ENCODE results near the gene KRT31. TPM values are rescaled to one million over a fixed set of nuclear protein-coding genes. Genes with fewer than 3 reads are reported as not detected.

Gene KRT31
- total and polyA plus RNA-seq, 2 donors (not counting 1 experiment from before 2014, with no cell fraction given), result not detected

DNA sequence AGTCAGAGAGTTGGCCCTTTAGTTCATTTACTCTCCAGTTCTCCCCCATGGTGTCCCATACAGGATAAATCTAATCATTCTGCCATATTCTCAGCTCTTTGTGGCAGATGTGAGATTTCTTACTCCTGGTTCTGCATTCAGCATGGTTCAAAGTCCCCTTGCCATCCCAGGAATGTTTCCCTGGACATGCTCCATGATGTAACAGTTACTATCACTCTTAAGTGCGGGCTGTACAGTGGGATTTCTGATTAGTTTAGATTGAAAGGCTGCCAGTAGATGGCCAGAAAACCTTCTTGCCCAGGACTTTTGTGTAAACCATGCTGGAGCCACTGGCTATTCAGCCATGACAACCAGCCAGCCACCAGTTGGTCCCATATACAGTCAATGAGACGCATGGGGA, 16.6 kb upstream of the KRT31 start:
- ChIA-PET CTCF (interaction anchor here (0.7 kb wide), 1 partner anchor 9 kb away, joined by 3 read pairs; no protein-coding TSS in a partner anchor), POLR2A (no interaction called here)

DNA sequence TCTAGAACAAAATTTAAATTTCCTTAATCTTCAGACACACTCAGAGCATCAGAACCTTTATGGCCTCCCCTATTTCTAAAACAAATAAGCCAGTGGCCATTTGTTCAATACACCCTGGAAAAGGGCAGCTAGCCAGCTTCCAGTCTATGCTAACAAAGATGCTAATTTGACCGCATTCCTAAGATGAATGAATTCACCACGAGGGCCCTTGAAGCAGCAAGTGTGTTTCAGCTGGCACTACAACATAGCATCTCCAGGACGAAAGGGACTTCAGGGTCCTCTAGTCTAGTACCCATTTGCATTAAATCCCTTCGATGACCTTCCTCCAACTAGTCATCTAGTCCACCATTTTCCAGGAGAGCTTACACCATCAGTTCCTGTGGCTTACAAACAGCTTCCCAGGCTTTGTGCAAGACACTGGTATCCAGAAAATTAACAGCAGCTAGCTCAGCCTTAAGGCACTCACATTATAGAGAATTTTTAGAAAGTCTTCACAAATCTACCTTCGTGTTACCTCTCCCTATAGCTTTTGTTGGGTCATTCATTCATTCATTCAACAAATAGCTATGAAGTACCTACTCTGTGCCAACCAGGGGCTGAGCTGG, 16.0 kb upstream of the KRT31 start:
- Mint-ChIP-seq H3K27me3 (peaks cover 6% of the 10 kb centered on the region), H3K4me1 (no peaks in the 10 kb centered on the region), H3K9me3 (ENCODE audit: insufficient read depth) (no peaks in the 10 kb centered on the region), H3K4me3 (no peak overlapping the region), H3K27ac (no peak overlapping the region)
- Histone ChIP-seq H3K4me3 (ENCODE audit: control extremely low read depth in 1 of 5, extremely low read depth in 1 of 5, insufficient read depth in 1 of 5, low read depth in 2 of 5, low read length in 4 of 5) (no peak overlapping the region), H3K4me2 (replicated peaks; ENCODE audit: low read depth, low read length, poor library complexity, severe bottlenecking) (no peak overlapping the region), H3K27ac (ENCODE audit: low read length in 2 of 2) (no peak overlapping the region), H4K20me1 (ENCODE audit: control insufficient read depth, insufficient read depth, low read length, poor library complexity, severe bottlenecking) (no peaks in the 10 kb centered on the region), H3K79me2 (ENCODE audit: control insufficient read depth, insufficient read depth, low read length) (no peaks in the 10 kb centered on the region), H3K27me3 (replicated peaks in 1 of 4; ENCODE audit: control extremely low read depth in 1 of 4, control insufficient read depth in 3 of 4, insufficient read depth in 4 of 4, low read length in 3 of 4) (no peaks in the 10 kb centered on the region), H3K4me1 (ENCODE audit: control insufficient read depth in 2 of 2, insufficient read depth in 2 of 2, low read length in 2 of 2) (no peaks in the 10 kb centered on the region), H3K36me3 (replicated peaks in 1 of 2; ENCODE audit: control extremely low read depth in 1 of 2, control insufficient read depth in 1 of 2, extremely low read depth in 1 of 2, insufficient read depth in 2 of 2, low read length in 1 of 2) (no peaks in the 10 kb centered on the region), H2AFZ (ENCODE audit: insufficient read depth, low read depth, low read length, poor library complexity, severe bottlenecking) (no peak overlapping the region), H3K9ac (ENCODE audit: low read length) (no peak overlapping the region), H3K9me3 (ENCODE audit: control extremely low read depth in 1 of 3, control insufficient read depth in 2 of 3, insufficient read depth in 1 of 3, low read length in 2 of 3) (no peaks in the 10 kb centered on the region)
- ChIA-PET POLR2A (no interaction called here), CTCF (interaction anchor here (0.7 kb wide), 1 partner anchor 8 kb away, joined by 3 read pairs; no protein-coding TSS in a partner anchor)
- DNase-seq (no peak), ATAC-seq (ENCODE audit: low read depth) (no peak)
- intact Hi-C loops (cut with micrococcal nuclease), result no loop called here
- WGBS (ENCODE audit: insufficient coverage), result 67% methylated on average over 4 of the region's 5 CpGs
- TF ChIP-seq EZH2 (IDR thresholded peaks at IDR 0.05; ENCODE audit: borderline replicate concordance, insufficient read depth, low read depth, low read length, poor library complexity, severe bottlenecking), result no peak
- TF ChIP-seq, protein P1, sequence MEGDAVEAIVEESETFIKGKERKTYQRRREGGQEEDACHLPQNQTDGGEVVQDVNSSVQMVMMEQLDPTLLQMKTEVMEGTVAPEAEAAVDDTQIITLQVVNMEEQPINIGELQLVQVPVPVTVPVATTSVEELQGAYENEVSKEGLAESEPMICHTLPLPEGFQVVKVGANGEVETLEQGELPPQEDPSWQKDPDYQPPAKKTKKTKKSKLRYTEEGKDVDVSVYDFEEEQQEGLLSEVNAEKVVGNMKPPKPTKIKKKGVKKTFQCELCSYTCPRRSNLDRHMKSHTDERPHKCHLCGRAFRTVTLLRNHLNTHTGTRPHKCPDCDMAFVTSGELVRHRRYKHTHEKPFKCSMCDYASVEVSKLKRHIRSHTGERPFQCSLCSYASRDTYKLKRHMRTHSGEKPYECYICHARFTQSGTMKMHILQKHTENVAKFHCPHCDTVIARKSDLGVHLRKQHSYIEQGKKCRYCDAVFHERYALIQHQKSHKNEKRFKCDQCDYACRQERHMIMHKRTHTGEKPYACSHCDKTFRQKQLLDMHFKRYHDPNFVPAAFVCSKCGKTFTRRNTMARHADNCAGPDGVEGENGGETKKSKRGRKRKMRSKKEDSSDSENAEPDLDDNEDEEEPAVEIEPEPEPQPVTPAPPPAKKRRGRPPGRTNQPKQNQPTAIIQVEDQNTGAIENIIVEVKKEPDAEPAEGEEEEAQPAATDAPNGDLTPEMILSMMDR (IDR thresholded peaks at IDR 0.05), result no peak

More for the DNA sequence above, 16.6 kb upstream of the KRT31 start:
- Mint-ChIP-seq H3K9me3 (ENCODE audit: insufficient read depth) (no peaks in the 10 kb centered on the region), H3K4me3 (no peak overlapping the region), H3K27ac (no peak overlapping the region), H3K4me1 (no peaks in the 10 kb centered on the region), H3K27me3 (peaks cover 6% of the 10 kb centered on the region)
- TF ChIP-seq, protein P1 (IDR thresholded peaks at IDR 0.05), result no peak
- no peak for TF ChIP-seq EZH2 (IDR thresholded peaks at IDR 0.05; ENCODE audit: borderline replicate concordance, insufficient read depth, low read depth, low read length, poor library complexity, severe bottlenecking)
- no peaks in the 10 kb centered on the region for H4K20me1 ChIP-seq (ENCODE audit: control insufficient read depth, insufficient read depth, low read length, poor library complexity, severe bottlenecking)
- intact Hi-C loops (cut with micrococcal nuclease), result no loop called here
- ATAC-seq (ENCODE audit: low read depth), result no peak
- DNase-seq, result no peak
- H3K27me3 ChIP-seq (replicated peaks in 1 of 4; ENCODE audit: control extremely low read depth in 1 of 4, control insufficient read depth in 3 of 4, insufficient read depth in 4 of 4, low read length in 3 of 4), result no peaks in the 10 kb centered on the region
- H3K9me3 ChIP-seq (ENCODE audit: control extremely low read depth in 1 of 3, control insufficient read depth in 2 of 3, insufficient read depth in 1 of 3, low read length in 2 of 3), result no peaks in the 10 kb centered on the region
- no peak overlapping the region for H3K9ac ChIP-seq (ENCODE audit: low read length)
- no peaks in the 10 kb centered on the region for H3K36me3 ChIP-seq (replicated peaks in 1 of 2; ENCODE audit: control extremely low read depth in 1 of 2, control insufficient read depth in 1 of 2, extremely low read depth in 1 of 2, insufficient read depth in 2 of 2, low read length in 1 of 2)
- no peaks in the 10 kb centered on the region for H3K4me1 ChIP-seq (ENCODE audit: control insufficient read depth in 2 of 2, insufficient read depth in 2 of 2, low read length in 2 of 2)
- H3K4me3 ChIP-seq (ENCODE audit: control extremely low read depth in 1 of 5, extremely low read depth in 1 of 5, insufficient read depth in 1 of 5, low read depth in 2 of 5, low read length in 4 of 5), result no peak overlapping the region
- H3K27ac ChIP-seq (ENCODE audit: low read length in 2 of 2), result no peak overlapping the region
- H3K4me2 ChIP-seq (replicated peaks; ENCODE audit: low read depth, low read length, poor library complexity, severe bottlenecking), result no peak overlapping the region
- no peak overlapping the region for H2AFZ ChIP-seq (ENCODE audit: insufficient read depth, low read depth, low read length, poor library complexity, severe bottlenecking)
- no peaks in the 10 kb centered on the region for H3K79me2 ChIP-seq (ENCODE audit: control insufficient read depth, insufficient read depth, low read length)
- no CpG with 5 or more reads among the region's 2 CpGs for WGBS (ENCODE audit: insufficient coverage)

Data from B cell (primary cell).